HG03521 (cell line): Measurements from ENCODE around the gene RALBP1.
"Not testable (repeated sequence)": the region's sequence is repeated elsewhere in the genome, so short reads cannot be mapped to it uniquely, and the experiment has no call there.

Source experiments
- ATAC-seq: cut with Tn5 transposase; IDR thresholded peaks from one replicate; pipeline ENCODE4 v1.9.1; 2021; ENCODE audit warnings: mild to moderate bottlenecking, moderate library complexity; ENCODE audit not compliant: unreplicated experiment

Gene RALBP1

GRCh38 chr18:9474983-9475642, at the start of gene RALBP1:
TSS of gene RALBP1 (plus strand) at chr18:9475513. CDS start at chr18:9513046, 37,533 bp downstream.
- peak; percentile 93 for ATAC-seq

GRCh38 chr18:9426753-9427152, 48.6 kb upstream of the RALBP1 start:
- ATAC-seq, result no peak

- ATAC-seq, result no peak
Measured at GRCh38 chr18:9428301-9428706, 47.0 kb upstream of the RALBP1 start.

GRCh38 chr18:9428862-9429661, 46.3 kb upstream of the RALBP1 start:
- ATAC-seq, result no peak

GRCh38 chr18:9429662-9429993, 45.7 kb upstream of the RALBP1 start:
- ATAC-seq, result no peak

GRCh38 chr18:9430315-9430714, 45.0 kb upstream of the RALBP1 start:
- not testable (repeated sequence) for ATAC-seq

GRCh38 chr18:9431296-9431695, 44.0 kb upstream of the RALBP1 start:
- no peak for ATAC-seq

GRCh38 chr18:9433122-9433521, 42.2 kb upstream of the RALBP1 start:
- not testable (repeated sequence) for ATAC-seq

- ATAC-seq, result no peak
Measured at GRCh38 chr18:9433671-9434121, 41.6 kb upstream of the RALBP1 start.

GRCh38 chr18:9434122-9434701, 41.1 kb upstream of the RALBP1 start:
- no peak for ATAC-seq

GRCh38 chr18:9435041-9435440, 40.3 kb upstream of the RALBP1 start:
- no peak for ATAC-seq

- ATAC-seq, result no peak
Measured at GRCh38 chr18:9436206-9436929, 38.9 kb upstream of the RALBP1 start.

GRCh38 chr18:9437021-9437437, 38.3 kb upstream of the RALBP1 start:
- ATAC-seq, result no peak

- ATAC-seq, result no peak
Measured at GRCh38 chr18:9437672-9438071, 37.6 kb upstream of the RALBP1 start.

- no peak for ATAC-seq
Measured at GRCh38 chr18:9441061-9441460, 34.3 kb upstream of the RALBP1 start.

GRCh38 chr18:9444549-9444948, 30.8 kb upstream of the RALBP1 start:
- no peak for ATAC-seq

- ATAC-seq, result no peak
Measured at GRCh38 chr18:9446839-9447238, 28.5 kb upstream of the RALBP1 start.

GRCh38 chr18:9447334-9447733, 28.0 kb upstream of the RALBP1 start:
- no peak for ATAC-seq

- no peak for ATAC-seq
Measured at GRCh38 chr18:9449600-9450414, 25.5 kb upstream of the RALBP1 start.

GRCh38 chr18:9450920-9451319, 24.4 kb upstream of the RALBP1 start:
- ATAC-seq, result not testable (repeated sequence)
